ENCODE results near the gene LMOD1. TPM values are rescaled to one million over a fixed set of nuclear protein-coding genes. Genes with fewer than 3 reads are reported as not detected.

LMOD1 gene
- not detected in 2 replicates for total RNA-seq

DNA sequence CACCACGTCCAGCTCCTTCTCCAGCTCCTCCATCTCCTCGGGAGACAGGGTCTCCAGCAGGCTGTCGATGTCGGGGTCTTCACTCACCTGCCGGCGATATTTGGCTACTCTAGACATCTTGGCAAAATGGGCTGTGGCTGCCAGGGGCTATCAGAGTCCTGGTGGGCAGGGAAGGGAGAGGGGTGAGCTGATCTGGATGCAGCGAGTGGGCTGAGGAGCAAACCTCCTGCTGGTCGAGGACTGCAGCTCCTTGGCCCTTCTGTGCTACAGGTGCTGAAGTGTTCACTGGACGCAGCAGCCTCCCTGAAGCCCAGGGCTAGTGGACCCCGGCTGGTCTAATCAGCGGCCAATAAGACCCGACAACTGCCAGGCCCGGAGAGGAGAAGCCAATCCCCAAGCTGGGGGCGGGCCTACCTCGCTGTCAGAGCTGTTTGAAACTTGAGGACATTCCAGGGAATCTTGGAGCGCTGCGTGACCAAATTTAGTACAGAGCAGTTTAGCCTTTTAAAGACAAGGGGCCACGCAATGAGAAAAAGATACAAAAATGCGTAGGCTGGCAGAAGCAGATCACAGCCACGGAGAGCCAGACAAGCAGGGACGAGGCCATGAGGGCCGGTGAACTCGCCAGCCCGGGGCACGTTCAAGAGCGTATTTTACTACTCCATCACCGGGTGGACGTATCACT, at the start of gene LMOD1:
Gene LMOD1, minus strand, starts transcription at position 325 of the 685 bp plus-strand sequence. Its CDS starts 208 bp downstream, at position 117.

GRCh38 chr1:201982623-201983379, 36.5 kb upstream of the LMOD1 start, which contains the start of gene RNPEP:
Gene RNPEP (plus strand): TSS chr1:201982648. CDS start chr1:201982667, 19 bp downstream.

DNA sequence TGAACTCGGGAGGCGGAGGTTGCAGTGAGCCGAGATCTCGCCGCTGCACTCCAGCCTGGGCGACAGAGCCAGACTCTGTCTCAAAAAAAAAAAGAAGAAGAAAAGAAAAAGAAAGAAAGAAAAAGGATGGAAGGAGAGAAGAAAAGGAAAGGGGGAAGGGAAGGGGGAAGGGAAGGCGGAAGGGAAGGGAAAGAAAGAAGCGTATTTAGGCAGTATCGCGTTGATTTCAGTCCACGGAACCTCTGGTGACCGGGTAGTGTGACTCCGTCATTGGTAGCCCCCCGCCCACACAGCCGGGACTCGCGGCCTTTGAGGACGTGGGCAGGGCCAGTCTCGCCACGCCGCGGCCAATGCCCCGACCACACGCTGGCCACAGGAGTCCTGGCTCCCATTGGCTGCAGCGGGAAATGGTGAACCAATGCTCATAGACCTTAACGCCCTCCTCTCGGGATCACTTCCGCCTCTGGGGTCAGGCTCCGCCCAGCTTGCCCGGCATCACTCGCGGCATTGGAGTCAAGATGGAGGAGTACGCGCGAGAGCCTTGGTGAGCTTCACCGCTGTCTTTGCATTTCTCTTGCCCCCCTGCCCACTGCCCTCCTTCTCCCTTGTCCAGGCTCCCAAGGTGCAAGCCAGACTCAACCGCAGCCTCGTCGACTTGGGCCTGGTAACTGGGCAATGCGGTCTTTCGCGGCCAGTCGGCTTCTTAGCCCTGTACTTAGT, 8.8 kb upstream of the LMOD1 start, which contains the start of gene TIMM17A:
Gene TIMM17A, plus strand, starts transcription at position 495 of the 720 bp plus-strand sequence. Its CDS starts 24 bp downstream, at position 519.

DNA sequence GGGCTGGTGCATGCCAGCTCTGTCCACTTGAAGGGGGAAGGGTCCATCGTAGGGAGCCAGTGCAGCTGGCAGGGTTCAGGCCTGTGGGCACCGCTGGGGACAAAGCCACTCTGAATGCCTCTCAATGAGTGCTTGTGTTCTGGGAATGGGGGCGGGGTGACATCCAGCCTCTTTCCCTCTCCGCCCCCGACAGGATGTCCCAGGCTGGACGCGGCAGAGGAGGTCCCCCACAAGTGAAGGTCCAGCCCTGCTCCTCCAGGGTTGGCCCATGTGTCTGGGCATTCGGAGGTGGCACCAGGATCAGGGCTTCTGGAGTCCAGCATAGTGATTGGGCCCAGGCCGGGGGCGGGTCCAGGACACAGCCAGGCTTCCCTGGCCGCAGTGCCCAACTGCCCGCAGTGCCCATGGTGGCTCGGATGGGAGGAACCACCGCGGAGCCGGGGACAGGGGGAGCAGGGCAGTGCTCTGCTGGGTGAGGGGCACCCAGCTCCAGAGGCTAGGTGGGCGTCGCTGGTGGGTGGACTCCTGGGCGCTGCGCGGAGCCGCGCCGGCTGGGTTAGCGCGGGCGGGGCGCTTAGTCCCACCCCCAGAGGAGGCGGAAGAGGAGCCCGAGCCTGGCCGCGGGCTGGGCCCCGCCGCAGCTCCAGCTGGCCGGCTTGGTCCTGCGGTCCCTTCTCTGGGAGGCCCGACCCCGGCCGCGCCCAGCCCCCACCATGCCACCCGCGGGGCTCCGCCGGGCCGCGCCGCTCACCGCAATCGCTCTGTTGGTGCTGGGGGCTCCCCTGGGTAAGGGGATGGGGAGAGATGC, 57.9 kb downstream of the LMOD1 start, which contains the start of gene SHISA4:
Gene SHISA4, plus strand, starts transcription at position 617 of the 808 bp plus-strand sequence. Its CDS starts 97 bp downstream, at position 714.

Other genes with a start within 250 kb of the LMOD1 start
- gene IPO9, start 117.4 kb downstream of the LMOD1 start, total RNA-seq: 11.3 and 13.0 TPM in 2 replicates
- gene SHISA4, start 57.6 kb downstream of the LMOD1 start, total RNA-seq: 8.7 and 10.9 TPM in 2 replicates
- 43.3 and 57.8 TPM in 2 replicates for gene TIMM17A, start 9.0 kb upstream of the LMOD1 start, total RNA-seq
- 93.3 and 109 TPM in 2 replicates for gene RNPEP, start 36.1 kb upstream of the LMOD1 start, total RNA-seq
- gene ELF3, start 64.0 kb upstream of the LMOD1 start, total RNA-seq: 77.4 and 79.1 TPM in 2 replicates
- gene GPR37L1, start 176.4 kb upstream of the LMOD1 start, total RNA-seq: under 0.01 TPM in 1 of 2 replicates, not detected in the other
- 30.1 and 44.3 TPM in 2 replicates for gene ARL8A, start 198.2 kb upstream of the LMOD1 start, total RNA-seq
- gene PTPN7, start 214.1 kb upstream of the LMOD1 start, total RNA-seq: not detected in 2 replicates
- gene LGR6, start 247.3 kb upstream of the LMOD1 start, total RNA-seq: not detected in 2 replicates